Cardiac fibroblast (primary cell): ENCODE results near the gene UNC13C.

Experiments used
- DNase-seq, 2 donors: peaks; one replicate each; pipeline versions ENCODE4 v3.0.0 to v3.0.0-alpha.2; 2010; ENCODE audit warnings: low read depth in 2 of 2
- H3K4me3 ChIP-seq, 2 donors: replicated peaks in 1 of 2; 1 replicate in 1 of 2; 2 replicates in 1 of 2; pipeline ENCODE4 v1.5.1; 2011; ENCODE audit warnings: low read depth in 2 of 2, low read length in 2 of 2, mild to moderate bottlenecking in 2 of 2, moderate library complexity in 1 of 2
- CTCF ChIP-seq: IDR thresholded peaks from one replicate; pipeline ENCODE4 v1.5.1; 2011; ENCODE audit warnings: low read depth, mild to moderate bottlenecking, low read length, inconsistent platforms

UNC13C gene

GRCh38 chr15:54608876-54609835 lies 630.9 kb downstream of the UNC13C start:
- no peak for DNase-seq
- TF ChIP-seq CTCF = no peak
- H3K4me3 ChIP-seq = no peak overlapping the region

- TF ChIP-seq CTCF = no peak
- H3K4me3 ChIP-seq = no peak overlapping the region
- no peak for DNase-seq
Measured at GRCh38 chr15:54618120-54618519, 639.9 kb downstream of the UNC13C start.

GRCh38 chr15:54619180-54619579 lies 640.9 kb downstream of the UNC13C start:
- no peak overlapping the region for H3K4me3 ChIP-seq
- no peak for DNase-seq
- no peak for TF ChIP-seq CTCF

- H3K4me3 ChIP-seq = no peak overlapping the region
- TF ChIP-seq CTCF = no peak
- DNase-seq = no peak
Measured at GRCh38 chr15:54620916-54621315, 642.7 kb downstream of the UNC13C start.

- no peak for TF ChIP-seq CTCF
- no peak overlapping the region for H3K4me3 ChIP-seq
- no peak for DNase-seq
Measured at GRCh38 chr15:54636147-54636546, 657.9 kb downstream of the UNC13C start.

- no peak for DNase-seq
Measured at GRCh38 chr15:54638666-54639065, 660.4 kb downstream of the UNC13C start.

More at GRCh38 chr15:54638666-54639065, 660.4 kb downstream of the UNC13C start:
- H3K4me3 ChIP-seq = no peak overlapping the region
- no peak for TF ChIP-seq CTCF
